Esophagus muscularis mucosa (tissue), 4 donors: ENCODE data around the gene RHD. TPM values are rescaled to one million over a fixed set of nuclear protein-coding genes. Genes with fewer than 3 reads are reported as not detected.
"Not testable (repeated sequence)": the region's sequence is repeated elsewhere in the genome, so short reads cannot be mapped to it uniquely, and the experiment has no call there.

ENCODE experiments used
- DNase-seq: peaks from one replicate; pipeline ENCODE4 v3.0.0-alpha.2; 2017; ENCODE audit errors: extremely low spot score
- H3K27ac ChIP-seq, 4 donors: fragments of 200-600 bp; sonication (generic); replicated peaks in 1 of 4; 1 replicate in 3 of 4; 2 replicates in 1 of 4; pipeline ENCODE4 v1.5.1; 2016 to 2019; ENCODE audit warnings: mild to moderate bottlenecking in 1 of 4
- H3K27me3 ChIP-seq, 4 donors: fragments of 200-600 bp; sonication (generic); one replicate each; pipeline versions ENCODE4 v1.5.1 to v1.6.0; 2016 to 2019
- H3K36me3 ChIP-seq, 4 donors: fragments of 200-600 bp; sonication (generic); one replicate each; pipeline ENCODE4 v1.5.1; 2016 to 2019
- H3K4me1 ChIP-seq, 4 donors: fragments of 200-600 bp; sonication (generic); one replicate each; pipeline ENCODE4 v1.5.1; 2016 to 2019
- H3K4me3 ChIP-seq, 4 donors: fragments of 200-600 bp; sonication (generic); 1 replicate in 2 of 4; 2 replicates in 2 of 4; pipeline ENCODE4 v1.5.1; 2016 to 2019; ENCODE audit warnings: mild to moderate bottlenecking in 4 of 4, moderate library complexity in 1 of 4
- H3K9me3 ChIP-seq, 4 donors: fragments of 200-600 bp; sonication (generic); 1 replicate in 3 of 4; 2 replicates in 1 of 4; pipeline ENCODE4 v1.5.1; 2016 to 2019
- CTCF ChIP-seq, 3 experiments: fragments of 200-600 bp in 2 of 3; fragments of 450-650 bp in 1 of 3; sonication (generic) in 2 of 3; IDR thresholded peaks; one replicate each; pipeline ENCODE4 v1.5.1; 2017 to 2019; ENCODE audit warnings: antibody characterized with exemption in 3 of 3, mild to moderate bottlenecking in 2 of 3, moderate library complexity in 1 of 3
- EP300 ChIP-seq: sonication (generic); formaldehyde crosslinking; IDR thresholded peaks from one replicate; pipeline ENCODE4 v1.6.1; 2017; ENCODE audit warnings: antibody characterized with exemption
- POLR2A ChIP-seq: fragments of 450-650 bp; IDR thresholded peaks from one replicate; pipeline ENCODE4 v1.6.1; 2017; ENCODE audit warnings: antibody characterized with exemption, moderate library complexity, mild to moderate bottlenecking, low read depth
- POLR2AphosphoS5 ChIP-seq, 2 donors: sonication (generic); formaldehyde crosslinking; IDR thresholded peaks; one replicate each; pipeline ENCODE4 v1.6.1; 2017; ENCODE audit warnings: antibody characterized with exemption in 2 of 2
- WGBS: methylation state at CpG from one replicate; pipeline ENCODE4 v1.1.5; 2018; 5-methylcytosine and 5-hydroxymethylcytosine counted together
- intact Hi-C: fragments of 100-400 bp; cut with DNase I; formaldehyde crosslinking; loops from one replicate; pipeline ENCODE4 v1.15.1; 2023
- total RNA-seq, 4 donors: library from RNA; depleted of rRNA; stranded (reverse); fragments of >200 nt; gene quantifications; one replicate each; pipeline versions ENCODE4 v1.1.0 to v1.2.1, GENCODE V29; 2016

The RHD gene
- total RNA-seq, 4 donors from 2014 or later, result not detected

GRCh38 chr1:25256578-25256965 lies 15.7 kb upstream of the RHD start:
- no peak for TF ChIP-seq EP300
- no peak for TF ChIP-seq POLR2A
- no peak for TF ChIP-seq POLR2AphosphoS5 (IDR thresholded peaks at IDR 0.05)
- TF ChIP-seq CTCF (IDR thresholded peaks at IDR 0.05), result no peak
- H3K36me3 ChIP-seq, result no peaks in the 10 kb centered on the region
- H3K4me1 ChIP-seq, result peaks cover 0 to 4% (median 0%) of the 10 kb centered on the region in 4 donors
- no peak overlapping the region for H3K27ac ChIP-seq
- intact Hi-C loops, result no loop called here
- no peaks in the 10 kb centered on the region for H3K27me3 ChIP-seq
- no peak overlapping the region for H3K4me3 ChIP-seq
- no peaks in the 10 kb centered on the region for H3K9me3 ChIP-seq
- WGBS, result 100% methylated on average over 2 of the region's 5 CpGs
- DNase-seq, result no peak

GRCh38 chr1:25257196-25257595 lies 15.1 kb upstream of the RHD start:
- H3K4me1 ChIP-seq, result peaks cover 0 to 4% (median 0%) of the 10 kb centered on the region in 4 donors
- 50% methylated on average over 1 of the region's 1 CpG for whole genome bisulfite sequencing
- H3K9me3 ChIP-seq, result no peaks in the 10 kb centered on the region
- H3K36me3 ChIP-seq, result no peaks in the 10 kb centered on the region
- H3K4me3 ChIP-seq, result no peak overlapping the region
- H3K27me3 ChIP-seq, result no peaks in the 10 kb centered on the region
- intact Hi-C loops, result no loop called here
- DNase-seq, result no peak
- TF ChIP-seq CTCF (IDR thresholded peaks at IDR 0.05) (no peak), EP300 (no peak), POLR2A (no peak), POLR2AphosphoS5 (IDR thresholded peaks at IDR 0.05) (no peak)
- H3K27ac ChIP-seq, result no peak overlapping the region

- intact Hi-C loops, H3K27me3 ChIP-seq, DNase-seq, H3K4me3 ChIP-seq, H3K36me3 ChIP-seq, H3K9me3 ChIP-seq, H3K27ac ChIP-seq, H3K4me1 ChIP-seq: not testable (repeated sequence)
- WGBS, result no CpG with 5 or more reads among the region's 7 CpGs
These were observed 12.5 kb upstream of the RHD start for GRCh38 chr1:25259813-25260212.

GRCh38 chr1:25260336-25260735 lies 12.0 kb upstream of the RHD start:
- H3K4me1 ChIP-seq, H3K36me3 ChIP-seq, intact Hi-C loops, H3K9me3 ChIP-seq, H3K4me3 ChIP-seq, H3K27ac ChIP-seq, H3K27me3 ChIP-seq, DNase-seq: not testable (repeated sequence)
- WGBS, result 84% methylated on average over 3 of the region's 3 CpGs

GRCh38 chr1:25266554-25267287 lies 5.6 kb upstream of the RHD start:
- H3K27me3 ChIP-seq, intact Hi-C loops, H3K36me3 ChIP-seq, H3K9me3 ChIP-seq, DNase-seq: not testable (repeated sequence)
- TF ChIP-seq CTCF (IDR thresholded peaks at IDR 0.05), result peak in 1 of 3 experiments; percentile 15
- under 1% methylated on average over 7 of the region's 45 CpGs for WGBS
- Histone ChIP-seq H3K4me1 (peaks cover 0 to 15% (median 11%) of the 10 kb centered on the region in 4 donors), H3K4me3 (peak overlapping the region; percentile 60 to 64 (median 62)), H3K27ac (peak overlapping the region in 3 of 4 donors; percentile 79 to 88 (median 83))
